ENCODE data around the gene TRIM75.
"Not testable (repeated sequence)": the region's sequence is repeated elsewhere in the genome, so short reads cannot be mapped to it uniquely, and the experiment has no call there.

The TRIM75 gene

GRCh38 chr4:165053645-165054044, at the start of gene TRIM75:
TRIM75 (plus strand) TSS chr4:165053866; CDS start chr4:165059148, 5,282 bp downstream.
- no peak for DNase-seq (ENCODE audit: low spot score)

DNA sequence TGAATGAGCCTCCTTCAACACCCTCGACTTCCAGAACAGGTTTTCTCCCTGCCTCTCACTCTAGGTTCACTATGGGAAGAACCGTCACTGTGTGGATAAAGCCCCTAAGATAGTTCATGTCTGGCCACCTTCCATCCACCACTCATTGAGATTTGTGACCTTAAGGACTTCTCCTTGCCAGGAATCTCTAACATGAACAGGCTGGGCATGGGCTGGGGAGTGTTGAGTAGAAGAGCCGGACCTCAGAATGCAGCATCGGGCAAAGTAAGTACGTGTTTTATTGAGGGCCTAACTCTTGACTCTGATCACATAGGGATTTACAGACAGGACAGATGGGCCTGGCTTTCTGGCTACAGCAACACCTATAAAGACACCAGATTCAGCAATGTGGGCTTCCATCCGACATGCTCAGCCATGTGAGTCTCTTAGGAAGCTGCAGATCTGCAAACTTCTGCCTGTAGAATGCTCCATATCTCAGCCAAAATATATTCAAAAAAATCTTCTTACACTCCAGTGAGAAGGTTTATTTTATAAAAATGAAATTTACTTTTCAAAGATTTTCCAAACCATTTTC, 48.2 kb upstream of the TRIM75 start:
- DNase-seq (ENCODE audit: low spot score), result no peak

- DNase-seq (ENCODE audit: low spot score), result no peak
Observed at GRCh38 chr4:165006456-165006855, 47.2 kb upstream of the TRIM75 start.

GRCh38 chr4:165006886-165007285, 46.8 kb upstream of the TRIM75 start:
- DNase-seq (ENCODE audit: low spot score), result no peak

GRCh38 chr4:165009493-165010227, 44.0 kb upstream of the TRIM75 start:
- no peak for DNase-seq (ENCODE audit: low spot score)

DNA sequence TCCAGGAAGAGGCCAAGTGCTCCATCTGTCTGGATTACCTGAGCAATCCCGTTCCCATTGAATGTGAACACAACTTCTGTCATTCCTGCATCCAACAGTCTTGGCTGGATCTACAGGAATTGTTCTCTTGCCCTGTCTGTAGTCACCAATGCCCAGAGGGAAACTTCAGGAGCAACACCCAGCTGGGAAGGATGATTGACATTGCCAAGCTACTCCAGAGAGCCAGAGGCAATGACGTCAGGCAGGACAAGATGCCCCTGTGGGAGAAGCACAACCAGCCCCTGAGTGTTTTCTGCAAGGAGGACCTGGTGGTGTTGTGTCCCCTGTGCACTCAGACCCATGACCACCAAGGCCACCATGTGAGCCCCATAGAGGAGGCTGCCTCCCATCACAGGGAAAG, 43.2 kb upstream of the TRIM75 start:
- DNase-seq (ENCODE audit: low spot score), result no peak

GRCh38 chr4:165010991-165011390, 42.7 kb upstream of the TRIM75 start:
- no peak for DNase-seq (ENCODE audit: low spot score)

GRCh38 chr4:165011403-165011802, 42.3 kb upstream of the TRIM75 start:
- DNase-seq (ENCODE audit: low spot score), result no peak

- DNase-seq (ENCODE audit: low spot score), result no peak
Observed at GRCh38 chr4:165013691-165014090, 40.0 kb upstream of the TRIM75 start.

DNA sequence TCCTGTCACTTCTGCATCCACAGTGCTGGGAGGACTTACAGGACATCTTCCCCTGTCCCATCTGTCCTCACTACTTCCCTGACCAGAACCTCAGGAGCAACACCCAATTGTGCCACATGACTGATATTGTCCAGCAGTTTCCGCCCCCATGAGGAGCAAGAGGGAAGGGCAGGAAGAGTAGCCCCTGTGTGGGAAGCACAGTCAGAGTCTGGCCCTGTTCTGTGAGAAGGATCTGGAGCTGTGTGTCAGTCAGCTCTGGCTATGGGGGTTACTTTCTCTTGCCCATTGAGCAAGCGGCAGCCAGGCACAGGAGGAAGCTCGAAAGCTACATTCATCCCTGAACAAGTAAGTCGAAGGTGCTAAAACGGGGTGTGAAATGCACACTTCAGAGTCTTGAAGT, 36.7 kb upstream of the TRIM75 start:
- DNase-seq (ENCODE audit: low spot score), result no peak

DNA sequence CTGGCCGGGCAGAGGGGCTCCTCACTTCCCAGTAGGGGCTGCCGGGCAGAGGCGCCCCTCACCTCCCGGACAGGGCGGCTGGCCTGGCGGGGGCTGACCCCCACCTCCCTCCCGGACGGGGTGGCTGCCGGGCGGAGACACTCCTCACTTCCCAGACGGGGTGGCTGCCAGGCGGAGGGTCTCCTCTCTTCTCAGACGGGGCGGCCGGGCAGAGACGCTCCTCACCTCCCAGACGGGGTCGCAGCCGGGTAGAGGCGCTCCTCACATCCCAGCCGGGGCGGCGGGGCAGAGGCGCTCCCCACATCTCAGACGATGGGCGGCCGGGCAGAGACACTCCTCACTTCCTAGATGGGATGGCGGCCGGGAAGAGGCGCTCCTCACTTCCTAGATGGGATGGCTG, 33.7 kb upstream of the TRIM75 start:
- not testable (repeated sequence) for DNase-seq (ENCODE audit: low spot score)

- DNase-seq (ENCODE audit: low spot score), result not testable (repeated sequence)
Observed at GRCh38 chr4:165025782-165026181, 27.9 kb upstream of the TRIM75 start.

- no peak for DNase-seq (ENCODE audit: low spot score)
Observed at GRCh38 chr4:165027762-165028402, 25.8 kb upstream of the TRIM75 start.

DNA sequence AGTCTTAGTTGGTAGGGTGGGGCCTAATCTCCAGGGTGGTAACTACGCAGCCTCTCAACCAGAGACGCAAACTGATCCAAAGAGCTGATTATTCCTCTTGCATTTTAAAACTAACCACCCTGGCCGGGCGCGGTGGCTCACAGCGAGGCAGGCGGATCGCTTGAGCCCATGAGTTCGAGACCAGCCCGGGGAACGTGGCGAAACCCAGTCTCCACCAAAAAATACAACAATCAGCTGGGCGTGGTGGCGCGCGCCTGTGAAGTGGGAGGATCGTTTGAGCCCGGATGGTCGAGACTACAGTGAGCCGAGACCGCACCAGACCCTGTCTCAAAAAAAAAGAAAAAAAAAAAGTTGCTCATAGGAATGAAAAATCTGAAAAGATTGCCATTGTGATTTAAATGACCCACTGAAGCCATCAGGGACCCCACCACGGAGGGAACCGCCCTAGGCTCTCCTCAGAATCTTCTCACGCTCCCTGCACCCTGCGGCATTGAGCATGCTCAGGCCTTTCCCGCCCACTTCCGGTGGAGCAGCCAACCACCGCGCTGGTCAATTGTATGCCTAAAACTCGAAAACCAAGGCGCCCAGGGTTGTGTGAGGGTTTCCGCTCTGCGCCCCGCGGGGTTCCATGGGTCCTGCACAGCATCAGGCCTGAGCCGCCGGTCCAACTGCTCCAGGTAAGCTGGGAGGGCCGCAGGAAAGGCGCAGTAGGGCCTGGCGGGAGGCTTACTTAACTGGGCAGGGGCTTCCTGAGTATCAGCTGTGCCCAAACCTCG, 22.0 kb upstream of the TRIM75 start, which contains the start of gene TRIM60:
Gene TRIM60, plus strand, starts transcription at position 564 of the 776 bp plus-strand sequence. CDS start 8,074 bp downstream, outside the sequence.
- no peak for DNase-seq (ENCODE audit: low spot score)

- no peak for DNase-seq (ENCODE audit: low spot score)
Observed at GRCh38 chr4:165048170-165048569, 5.5 kb upstream of the TRIM75 start.

GRCh38 chr4:165052627-165053026, 1.0 kb upstream of the TRIM75 start:
- DNase-seq (ENCODE audit: low spot score), result no peak

DNA sequence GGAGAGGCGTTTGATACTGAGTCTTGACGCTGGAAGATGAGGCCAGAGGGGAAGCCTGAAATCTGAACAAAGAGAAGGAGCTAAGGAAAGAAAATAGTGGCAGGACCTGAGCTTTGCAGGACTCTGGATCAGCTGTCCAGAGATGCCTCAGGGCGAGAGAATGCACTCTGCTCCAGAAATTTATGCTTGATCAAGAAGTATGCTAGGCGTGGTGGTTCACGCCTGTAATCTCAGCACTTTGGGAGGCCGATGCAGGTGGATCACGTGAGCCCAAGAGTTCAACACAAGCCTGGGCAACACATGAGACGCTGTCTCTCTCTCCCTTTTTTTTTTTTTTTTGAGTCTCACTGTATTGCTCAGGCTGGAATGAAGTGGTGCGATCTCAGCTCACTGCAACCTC, 1.9 kb downstream of the TRIM75 start:
- no peak for DNase-seq (ENCODE audit: low spot score)

GRCh38 chr4:165058666-165059065, 5.0 kb downstream of the TRIM75 start:
- no peak for DNase-seq (ENCODE audit: low spot score)

DNA sequence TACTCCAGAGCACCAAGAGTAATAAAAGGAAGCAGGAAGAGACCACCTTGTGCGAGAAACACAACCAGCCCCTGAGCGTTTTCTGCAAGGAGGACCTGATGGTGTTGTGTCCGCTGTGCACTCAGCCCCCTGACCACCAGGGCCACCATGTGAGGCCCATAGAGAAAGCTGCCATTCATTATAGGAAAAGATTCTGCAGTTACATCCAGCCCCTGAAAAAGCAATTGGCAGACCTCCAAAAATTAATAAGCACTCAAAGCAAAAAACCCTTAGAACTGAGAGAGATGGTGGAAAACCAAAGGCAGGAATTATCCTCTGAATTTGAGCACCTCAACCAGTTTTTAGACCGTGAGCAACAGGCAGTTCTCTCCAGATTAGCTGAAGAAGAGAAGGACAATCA, 5.7 kb downstream of the TRIM75 start:
- no peak for DNase-seq (ENCODE audit: low spot score)

- no peak for DNase-seq (ENCODE audit: low spot score)
Observed at GRCh38 chr4:165060938-165061337, 7.3 kb downstream of the TRIM75 start.

- no peak for DNase-seq (ENCODE audit: low spot score)
Observed at GRCh38 chr4:165070560-165070959, 16.9 kb downstream of the TRIM75 start.

- DNase-seq (ENCODE audit: low spot score), result not testable (repeated sequence)
Observed at GRCh38 chr4:165073346-165073745, 19.7 kb downstream of the TRIM75 start.

Measured in D341Med (cell line).